Measurements from ENCODE around the gene RXFP1.

- TF ChIP-seq, protein P1, sequence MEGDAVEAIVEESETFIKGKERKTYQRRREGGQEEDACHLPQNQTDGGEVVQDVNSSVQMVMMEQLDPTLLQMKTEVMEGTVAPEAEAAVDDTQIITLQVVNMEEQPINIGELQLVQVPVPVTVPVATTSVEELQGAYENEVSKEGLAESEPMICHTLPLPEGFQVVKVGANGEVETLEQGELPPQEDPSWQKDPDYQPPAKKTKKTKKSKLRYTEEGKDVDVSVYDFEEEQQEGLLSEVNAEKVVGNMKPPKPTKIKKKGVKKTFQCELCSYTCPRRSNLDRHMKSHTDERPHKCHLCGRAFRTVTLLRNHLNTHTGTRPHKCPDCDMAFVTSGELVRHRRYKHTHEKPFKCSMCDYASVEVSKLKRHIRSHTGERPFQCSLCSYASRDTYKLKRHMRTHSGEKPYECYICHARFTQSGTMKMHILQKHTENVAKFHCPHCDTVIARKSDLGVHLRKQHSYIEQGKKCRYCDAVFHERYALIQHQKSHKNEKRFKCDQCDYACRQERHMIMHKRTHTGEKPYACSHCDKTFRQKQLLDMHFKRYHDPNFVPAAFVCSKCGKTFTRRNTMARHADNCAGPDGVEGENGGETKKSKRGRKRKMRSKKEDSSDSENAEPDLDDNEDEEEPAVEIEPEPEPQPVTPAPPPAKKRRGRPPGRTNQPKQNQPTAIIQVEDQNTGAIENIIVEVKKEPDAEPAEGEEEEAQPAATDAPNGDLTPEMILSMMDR (IDR thresholded peaks at IDR 0.05), result no peak
- TF ChIP-seq POLR2A (IDR thresholded peaks at IDR 0.05), result no peak
Observed at GRCh38 chr4:158644760-158645159, 123.1 kb downstream of the RXFP1 start.

Measured in body of pancreas (tissue), 4 donors.